Keratinocyte (primary cell): ENCODE measurements around the gene GPATCH4. TPM values are rescaled to one million over a fixed set of nuclear protein-coding genes. Genes with fewer than 3 reads are reported as not detected.

Source experiments
- DNase-seq: peaks from one replicate; pipeline ENCODE4 v3.0.0-alpha.2; 2011; ENCODE audit warnings: low read depth, missing footprints, low spot score
- FAIRE-seq: peaks from 2 replicates; lab custom pipeline; 2011; peaks lifted over from hg19 to GRCh38; lab: Jason Lieb, UNC
- H2AFZ ChIP-seq: 2 replicates; pipeline ENCODE4 v1.6.0; 2012; ENCODE audit warnings: low read length, control low read depth, inconsistent platforms; ENCODE audit not compliant: control insufficient read depth
- H3K27ac ChIP-seq: 2 replicates; pipeline ENCODE4 v1.5.1; 2011; ENCODE audit warnings: low read length; ENCODE audit not compliant: control insufficient read depth, insufficient read depth
- H3K27me3 ChIP-seq: 3 replicates; pipeline ENCODE4 v1.6.0; 2011; ENCODE audit warnings: low read length; ENCODE audit not compliant: control insufficient read depth, insufficient read depth; ENCODE audit errors: extremely low read depth
- H3K36me3 ChIP-seq, 2 experiments: 2 replicates in 1 of 2; 3 replicates in 1 of 2; pipeline ENCODE4 v1.5.1; 2011; ENCODE audit warnings: low read length in 2 of 2, mild to moderate bottlenecking in 1 of 2; ENCODE audit not compliant: control insufficient read depth in 2 of 2, insufficient read depth in 2 of 2; ENCODE audit errors: extremely low read depth in 1 of 2
- H3K4me1 ChIP-seq: 3 replicates; pipeline ENCODE4 v1.5.1; 2011; ENCODE audit warnings: low read length; ENCODE audit not compliant: control insufficient read depth, insufficient read depth; ENCODE audit errors: extremely low read depth
- H3K4me2 ChIP-seq: 3 replicates; pipeline ENCODE4 v1.6.0; 2011; ENCODE audit warnings: low read depth, low read length; ENCODE audit not compliant: control insufficient read depth, insufficient read depth; ENCODE audit errors: extremely low read depth
- H3K4me3 ChIP-seq, 3 experiments: fragments of 200-600 bp in 1 of 3; sonication (generic) in 1 of 3; 2 replicates in 2 of 3; 3 replicates in 1 of 3; pipeline ENCODE4 v1.5.1; 2011 to 2016; ENCODE audit warnings: low read length in 3 of 3, mild to moderate bottlenecking in 3 of 3, control low read depth in 2 of 3, inconsistent platforms in 1 of 3, low read depth in 1 of 3, mixed read lengths in 1 of 3, mixed run types in 1 of 3, moderate library complexity in 1 of 3; ENCODE audit not compliant: control insufficient read depth in 2 of 3, insufficient read depth in 2 of 3; ENCODE audit errors: extremely low read depth in 1 of 3
- H3K79me2 ChIP-seq: 2 replicates; pipeline ENCODE4 v1.6.0; 2012; ENCODE audit warnings: low read length; ENCODE audit not compliant: control insufficient read depth, insufficient read depth
- H3K9ac ChIP-seq: 3 replicates; pipeline ENCODE4 v1.6.0; 2011; ENCODE audit warnings: low read length; ENCODE audit not compliant: control insufficient read depth, insufficient read depth; ENCODE audit errors: extremely low read depth
- H3K9me1 ChIP-seq: 3 replicates; pipeline ENCODE4 v1.6.0; 2011; ENCODE audit warnings: low read length; ENCODE audit not compliant: control insufficient read depth, insufficient read depth; ENCODE audit errors: extremely low read depth
- H3K9me3 ChIP-seq: 2 replicates; pipeline ENCODE4 v1.5.1; 2012; ENCODE audit warnings: low read depth, low read length; ENCODE audit not compliant: control insufficient read depth
- H4K20me1 ChIP-seq: 3 replicates; pipeline ENCODE4 v1.6.0; 2011; ENCODE audit warnings: low read length; ENCODE audit not compliant: control insufficient read depth, insufficient read depth; ENCODE audit errors: extremely low read depth
- EZH2 ChIP-seq: IDR thresholded peaks from one replicate; pipeline ENCODE4 v1.6.1; 2012; ENCODE audit warnings: inconsistent platforms, mild to moderate bottlenecking, low read length, moderate library complexity
- dilution Hi-C: fragments of 300-500 bp; cut with MboI; formaldehyde crosslinking; loops from one replicate; pipeline ENCODE4 v1.7.0; 2020; ENCODE audit warnings: low sequenced_read_pairs; ENCODE audit not compliant: extremely low pct_ligation_motif_present
- polyA plus RNA-seq, 5 experiments: library from polyadenylated mRNA; depleted of rRNA in 3 of 5; stranded (reverse) in 3 of 5; stranded (forward) in 1 of 5; unstranded in 1 of 5; fragments of >200 nt; gene quantifications; 1 replicate in 1 of 5; 2 replicates in 3 of 5; 3 replicates in 1 of 5; pipeline versions ENCODE4 v1.2.1 to v1.2.3, GENCODE V29; 2011 to 2012; ENCODE audit warnings: missing spikeins in 2 of 5, low read depth in 1 of 5, low replicate concordance in 1 of 5
- TF ChIP-seq, protein P1 (sequence below), 3 experiments: IDR thresholded peaks in 1 of 3; conservative IDR thresholded peaks in 1 of 3; optimal IDR thresholded peaks in 1 of 3; 2 replicates in 2 of 3; 3 replicates in 1 of 3; pipeline versions ENCODE3 to v1.5.1; 2011; ENCODE audit warnings: low read length in 3 of 3, mild to moderate bottlenecking in 3 of 3, moderate library complexity in 2 of 3, control low read depth in 1 of 3, inconsistent platforms in 1 of 3; ENCODE audit not compliant: insufficient read depth in 2 of 3; ENCODE audit errors: extremely low read depth in 1 of 3

The GPATCH4 gene
- polyA plus RNA-seq, 1 donor (not counting 4 experiments of a cell fraction or from before 2014, with no cell fraction given), result 43.5 TPM

DNA sequence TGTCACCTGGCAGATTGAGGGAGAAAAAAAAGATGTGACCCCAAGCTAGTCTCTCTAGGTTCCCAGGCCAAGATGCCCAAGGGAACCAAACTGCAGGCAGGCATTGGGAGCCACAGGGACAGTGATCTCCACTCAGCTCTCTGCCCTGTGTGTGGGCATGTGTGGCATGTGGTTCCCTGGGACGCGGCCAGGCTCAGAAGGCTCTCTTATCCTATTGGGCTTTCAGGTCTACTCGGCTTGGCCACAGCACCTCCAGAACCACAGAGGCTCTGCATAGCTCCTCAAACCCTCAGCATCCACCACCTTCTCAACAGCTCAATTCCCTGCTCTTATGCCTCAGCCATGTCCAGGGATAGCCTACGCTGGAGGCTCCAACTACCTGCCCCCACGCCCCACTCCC is 50.9 kb downstream of the GPATCH4 start:
- H3K36me3 ChIP-seq, result peaks cover 4 to 38% of the 10 kb centered on the region in 2 experiments
- DNase-seq (no peak), FAIRE-seq (no peak)
- no peaks in the 10 kb centered on the region for H4K20me1 ChIP-seq
- no peaks in the 10 kb centered on the region for H3K9me1 ChIP-seq
- dilution Hi-C loops, result no loop called here
- H3K27ac ChIP-seq, result no peak overlapping the region
- H3K4me3 ChIP-seq, result no peak overlapping the region
- H3K4me2 ChIP-seq, result no peak overlapping the region
- H3K27me3 ChIP-seq, result no peaks in the 10 kb centered on the region
- no peak overlapping the region for H3K9ac ChIP-seq
- H3K4me1 ChIP-seq, result peaks cover 2% of the 10 kb centered on the region
- no peak overlapping the region for H2AFZ ChIP-seq
- H3K79me2 ChIP-seq, result no peaks in the 10 kb centered on the region
- TF ChIP-seq, protein P1, sequence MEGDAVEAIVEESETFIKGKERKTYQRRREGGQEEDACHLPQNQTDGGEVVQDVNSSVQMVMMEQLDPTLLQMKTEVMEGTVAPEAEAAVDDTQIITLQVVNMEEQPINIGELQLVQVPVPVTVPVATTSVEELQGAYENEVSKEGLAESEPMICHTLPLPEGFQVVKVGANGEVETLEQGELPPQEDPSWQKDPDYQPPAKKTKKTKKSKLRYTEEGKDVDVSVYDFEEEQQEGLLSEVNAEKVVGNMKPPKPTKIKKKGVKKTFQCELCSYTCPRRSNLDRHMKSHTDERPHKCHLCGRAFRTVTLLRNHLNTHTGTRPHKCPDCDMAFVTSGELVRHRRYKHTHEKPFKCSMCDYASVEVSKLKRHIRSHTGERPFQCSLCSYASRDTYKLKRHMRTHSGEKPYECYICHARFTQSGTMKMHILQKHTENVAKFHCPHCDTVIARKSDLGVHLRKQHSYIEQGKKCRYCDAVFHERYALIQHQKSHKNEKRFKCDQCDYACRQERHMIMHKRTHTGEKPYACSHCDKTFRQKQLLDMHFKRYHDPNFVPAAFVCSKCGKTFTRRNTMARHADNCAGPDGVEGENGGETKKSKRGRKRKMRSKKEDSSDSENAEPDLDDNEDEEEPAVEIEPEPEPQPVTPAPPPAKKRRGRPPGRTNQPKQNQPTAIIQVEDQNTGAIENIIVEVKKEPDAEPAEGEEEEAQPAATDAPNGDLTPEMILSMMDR (optimal IDR thresholded peaks at IDR 0.05 in 1 of 3, IDR thresholded peaks at IDR 0.05 in 1 of 3, conservative IDR thresholded peaks at IDR 0.05 in 1 of 3; ENCODE audit: extremely low read depth in 1 of 3, insufficient read depth in 2 of 3, low read length in 3 of 3), result no peak
- no peak for TF ChIP-seq EZH2
- H3K9me3 ChIP-seq, result no peaks in the 10 kb centered on the region

DNA sequence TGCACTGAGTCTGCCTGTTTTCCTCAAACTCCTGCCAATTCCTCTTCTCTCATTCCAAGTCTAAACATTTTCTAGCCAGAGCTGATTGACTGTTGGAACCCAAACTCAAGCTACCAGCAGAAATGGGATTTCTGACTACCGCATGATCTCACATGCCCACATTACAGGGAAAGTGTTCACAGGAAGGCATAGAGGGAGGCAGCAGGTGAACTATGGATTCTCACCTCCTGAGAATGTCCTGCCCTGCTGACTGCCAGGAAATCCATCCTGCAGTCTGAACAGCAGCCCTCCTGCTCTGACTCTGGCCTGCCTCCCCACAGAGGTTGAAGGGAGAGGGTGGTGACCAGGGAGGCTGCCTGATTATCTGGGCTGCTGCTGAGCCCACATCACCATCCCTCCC is 51.4 kb downstream of the GPATCH4 start:
- Histone ChIP-seq H3K9ac (no peak overlapping the region), H3K36me3 (peaks cover 4 to 38% of the 10 kb centered on the region in 2 experiments), H3K27ac (no peak overlapping the region), H3K4me2 (no peak overlapping the region), H3K4me3 (no peak overlapping the region), H3K79me2 (no peaks in the 10 kb centered on the region), H2AFZ (no peak overlapping the region), H3K9me3 (no peaks in the 10 kb centered on the region), H3K9me1 (no peaks in the 10 kb centered on the region), H3K27me3 (no peaks in the 10 kb centered on the region), H4K20me1 (no peaks in the 10 kb centered on the region), H3K4me1 (peaks cover 2% of the 10 kb centered on the region)
- dilution Hi-C loops, result no loop called here
- TF ChIP-seq, protein P1 (optimal IDR thresholded peaks at IDR 0.05 in 1 of 3, IDR thresholded peaks at IDR 0.05 in 1 of 3, conservative IDR thresholded peaks at IDR 0.05 in 1 of 3; ENCODE audit: extremely low read depth in 1 of 3, insufficient read depth in 2 of 3, low read length in 3 of 3), result no peak
- DNase-seq, result no peak
- no peak for FAIRE-seq
